Activated CD8-positive, alpha-beta memory T cell treated with anti-CD3 and anti-CD28 coated beads, Interleukin-2, amount 50 U/mL, for 48 hours (primary cell): Measurements from ENCODE around the gene CNTN5.

Source experiments
- DNase-seq: peaks from one replicate; pipeline ENCODE4 v3.0.0-alpha.2; 2020

The CNTN5 gene

DNA sequence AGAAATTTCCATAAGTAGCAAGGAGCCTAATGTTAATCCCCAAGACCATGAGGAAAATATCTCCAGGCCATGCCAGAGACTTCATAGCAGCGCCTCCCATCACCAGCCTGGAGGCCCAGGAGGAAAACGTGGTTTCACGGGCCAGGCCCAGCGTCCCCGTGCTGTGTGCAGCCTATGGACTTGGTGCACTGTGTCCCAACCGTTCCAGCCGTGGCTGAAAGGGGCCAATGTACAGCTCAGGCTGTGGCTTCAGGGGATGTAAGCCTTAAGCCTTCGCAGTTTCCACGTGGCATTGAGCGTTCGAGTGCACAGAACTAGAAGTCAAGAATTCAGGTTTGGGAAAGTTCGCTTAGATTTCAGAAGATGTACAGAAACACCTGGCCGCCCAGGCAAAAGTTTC is 510.7 kb downstream of the CNTN5 start:
- DNase-seq: no peak

DNA sequence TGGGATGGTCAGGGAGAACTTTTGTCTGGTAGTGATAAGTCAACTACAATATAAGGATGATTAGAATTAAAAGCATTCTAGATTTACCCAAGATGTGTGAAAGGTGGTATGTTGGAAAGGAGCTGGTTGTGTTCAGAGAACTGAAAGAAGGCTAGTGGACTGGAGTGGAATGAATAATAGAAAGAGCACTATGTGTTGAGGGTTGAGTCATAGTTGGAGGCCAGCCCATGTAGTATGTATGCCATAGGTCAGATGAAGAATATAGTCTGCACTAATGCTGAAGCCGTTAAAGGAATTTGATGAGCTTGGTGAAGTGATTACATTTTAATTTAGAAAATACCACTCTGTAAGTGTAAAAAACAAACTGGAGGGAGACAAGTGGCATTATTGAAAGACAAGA is 514.1 kb downstream of the CNTN5 start:
- DNase-seq: no peak

DNA sequence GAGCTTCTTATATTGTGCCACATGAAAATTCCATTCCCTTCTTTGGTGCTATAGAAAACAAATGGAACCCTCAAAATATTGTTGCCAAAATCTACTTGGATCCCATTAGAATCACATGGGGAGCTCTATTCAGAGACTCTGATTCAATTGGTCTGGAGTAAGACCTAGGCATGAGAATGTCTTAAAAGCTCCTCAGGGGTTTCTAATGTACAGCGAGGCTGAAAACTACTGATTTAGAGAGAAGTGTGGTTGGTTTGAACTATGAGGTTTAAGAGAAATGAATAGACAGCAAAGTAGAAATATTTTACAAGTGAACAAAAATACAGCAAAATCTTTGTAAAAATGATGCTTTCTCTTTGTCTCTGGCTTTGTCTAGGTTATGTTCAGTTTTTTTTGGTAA is 514.7 kb downstream of the CNTN5 start:
- no peak for DNase-seq

DNA sequence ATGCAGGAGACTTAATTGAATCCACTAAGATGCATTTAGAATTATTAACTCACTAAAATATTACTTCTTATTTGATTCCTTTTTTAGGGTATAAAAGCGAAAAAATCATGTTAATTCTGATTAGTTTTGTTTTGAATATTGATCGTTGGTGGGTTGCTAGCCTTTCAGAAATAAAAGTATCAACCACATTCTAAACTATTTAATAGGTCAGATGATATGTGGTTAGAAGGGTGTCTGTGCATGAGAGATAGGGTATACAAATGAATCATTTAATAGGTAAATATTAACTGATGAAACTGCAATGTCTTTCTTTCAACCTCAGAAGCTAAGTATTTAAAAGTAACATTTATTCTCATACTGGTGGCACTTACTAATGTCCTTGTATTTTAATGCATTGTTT is 515.1 kb downstream of the CNTN5 start:
- DNase-seq: no peak

- no peak for DNase-seq
Measured at GRCh38 chr11:99537681-99538080, 516.9 kb downstream of the CNTN5 start.

DNA sequence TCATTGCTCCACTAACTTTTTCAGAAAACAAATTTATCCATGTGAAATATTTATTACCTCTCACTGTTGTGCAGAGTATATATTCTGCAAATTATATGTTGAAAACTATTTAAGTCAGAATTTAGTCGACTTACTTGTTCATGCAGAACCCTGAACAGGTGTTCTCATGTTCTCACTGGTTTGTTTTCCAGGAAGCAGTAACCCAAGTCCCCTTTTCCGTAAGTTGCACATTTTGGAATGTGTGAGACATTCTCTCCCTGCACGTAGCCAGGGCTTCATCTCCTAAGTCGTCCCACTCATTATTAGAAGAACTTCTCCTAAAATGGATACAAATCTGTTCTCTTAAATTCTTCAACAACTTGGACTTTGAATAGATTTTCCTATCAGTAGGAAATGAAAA is 524.9 kb downstream of the CNTN5 start:
- DNase-seq: no peak

DNA sequence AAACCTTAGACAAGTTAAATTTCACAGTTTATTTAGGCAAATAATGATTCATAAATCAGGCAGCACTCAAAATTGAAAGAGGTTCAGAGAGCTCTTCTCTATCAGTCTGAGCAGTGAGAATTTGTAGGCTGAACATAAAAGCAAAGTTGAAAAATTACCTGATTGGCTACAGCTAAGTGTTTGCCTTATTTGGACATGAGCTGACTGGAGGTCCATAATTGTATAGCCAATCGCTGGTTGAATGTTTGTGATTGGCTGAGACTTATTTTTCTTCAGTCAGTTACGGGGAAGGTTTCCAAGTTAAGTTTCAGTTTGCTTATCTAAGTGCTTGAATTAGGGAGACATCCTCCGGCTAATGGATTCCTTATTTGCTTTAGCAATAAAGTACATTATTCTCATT is 527.5 kb downstream of the CNTN5 start:
- DNase-seq: no peak

DNA sequence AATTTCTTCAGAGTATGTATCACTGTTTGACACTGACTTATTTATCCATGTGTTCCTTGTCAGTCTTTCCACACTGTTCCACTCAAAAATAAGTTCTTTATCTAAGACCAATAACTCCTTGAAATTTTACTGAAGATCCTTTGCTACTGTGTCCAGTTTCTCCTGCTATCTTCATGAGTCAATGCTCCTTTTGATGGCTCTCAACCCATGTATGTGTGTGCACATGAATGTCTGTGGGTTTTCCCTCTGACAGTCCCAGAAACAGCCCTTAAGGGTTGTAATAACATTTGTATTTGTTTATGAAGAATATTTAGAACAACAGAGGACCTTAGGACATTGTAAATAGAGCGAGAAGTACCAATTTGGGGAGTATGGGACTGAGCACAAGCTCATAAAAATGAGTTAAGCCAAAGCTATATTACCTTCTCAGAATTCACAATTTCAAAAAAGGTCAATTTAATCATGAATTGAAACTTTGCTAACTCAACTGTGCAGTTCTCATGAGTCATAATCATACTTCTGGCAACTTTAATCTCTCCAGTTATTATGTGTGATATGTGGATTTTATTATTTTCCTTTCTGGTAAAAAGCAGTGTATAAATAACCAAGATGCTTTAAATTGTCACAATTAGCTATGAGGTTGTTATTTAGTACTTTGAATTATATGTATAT is 533.6 kb downstream of the CNTN5 start:
- no peak for DNase-seq

DNA sequence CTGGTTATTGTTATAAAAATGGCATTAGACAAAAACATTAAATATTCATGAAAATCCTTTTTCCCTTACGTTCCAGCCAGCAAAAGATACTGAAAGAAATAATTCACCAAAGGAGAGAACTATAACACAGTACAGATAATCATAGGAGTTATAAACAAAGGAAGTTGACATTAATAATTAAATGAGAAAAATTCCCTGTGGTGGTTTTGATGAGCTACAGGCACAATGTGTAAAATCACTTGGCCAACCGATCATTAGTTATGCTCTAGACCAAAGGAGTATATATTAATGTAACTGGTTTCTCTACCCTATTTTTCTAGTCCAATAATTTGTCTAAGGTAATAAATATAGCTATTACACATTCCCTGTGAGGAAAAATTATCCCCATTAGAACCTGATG is 534.7 kb downstream of the CNTN5 start:
- DNase-seq: no peak

- no peak for DNase-seq
Measured at GRCh38 chr11:99565333-99565732, 544.6 kb downstream of the CNTN5 start.

- no peak for DNase-seq
Measured at GRCh38 chr11:99567334-99567956, 546.7 kb downstream of the CNTN5 start.

- DNase-seq: no peak
Measured at GRCh38 chr11:99568808-99569207, 548.1 kb downstream of the CNTN5 start.

DNA sequence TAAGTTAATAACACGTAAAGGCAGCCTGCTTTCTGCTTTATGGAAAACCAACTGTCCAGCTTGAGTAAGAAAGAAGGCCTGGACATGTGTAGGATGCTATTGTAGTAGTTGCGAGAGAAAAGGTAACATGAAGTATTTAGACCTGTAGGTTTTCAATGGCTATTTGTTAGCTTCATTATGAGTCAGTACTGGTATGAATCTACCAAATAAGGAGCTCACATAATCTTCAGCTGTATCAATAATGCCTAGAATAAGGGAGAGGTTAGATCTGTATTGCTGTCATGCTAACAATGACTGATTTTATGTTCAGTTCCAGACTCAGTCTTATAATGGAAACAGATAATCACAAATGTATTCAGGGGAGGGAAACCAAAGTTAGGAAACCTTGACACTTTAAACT is 550.3 kb downstream of the CNTN5 start:
- no peak for DNase-seq

DNA sequence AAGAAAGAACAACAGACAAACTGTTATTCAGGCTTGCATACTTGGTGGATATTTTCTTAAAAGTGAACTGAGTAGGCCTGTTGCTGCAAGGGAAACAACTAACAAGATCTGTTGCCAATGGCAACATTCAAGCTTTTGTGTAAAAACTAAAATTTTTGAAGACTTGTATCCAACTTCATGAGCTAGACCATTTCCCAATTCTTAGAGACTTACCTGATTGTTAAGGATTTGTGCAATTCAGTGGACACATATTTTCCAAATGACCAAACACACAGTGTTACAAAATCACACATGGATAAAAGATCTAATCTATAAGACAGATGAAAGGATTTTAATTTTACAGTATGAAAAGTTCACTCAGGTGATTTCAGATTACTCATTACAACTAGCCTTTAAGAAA is 564.1 kb downstream of the CNTN5 start:
- DNase-seq: no peak

- no peak for DNase-seq
Measured at GRCh38 chr11:99585606-99586005, 564.9 kb downstream of the CNTN5 start.

GRCh38 chr11:99589771-99590170 is 569.0 kb downstream of the CNTN5 start:
- DNase-seq: no peak

DNA sequence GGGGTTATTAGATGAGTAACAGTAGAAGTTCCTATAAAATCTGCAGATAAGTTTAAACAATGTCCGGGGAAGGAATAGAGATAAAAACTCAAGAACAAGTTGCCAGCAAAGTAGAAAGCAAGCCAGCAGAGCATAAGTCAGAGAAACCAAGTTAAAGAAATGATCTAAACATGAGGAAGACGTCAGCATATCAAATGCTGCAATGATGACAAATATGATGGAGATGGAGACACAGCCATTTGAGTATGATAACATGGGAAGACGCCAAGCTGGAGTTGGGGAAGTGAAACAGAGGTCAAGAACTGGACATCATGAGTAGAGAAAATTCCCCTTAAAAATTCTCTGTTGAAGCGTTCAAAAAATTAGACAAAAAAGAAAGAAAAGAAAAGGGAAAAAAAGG is 571.5 kb downstream of the CNTN5 start:
- DNase-seq: no peak

- DNase-seq: no peak
Measured at GRCh38 chr11:99593197-99593596, 572.4 kb downstream of the CNTN5 start.

DNA sequence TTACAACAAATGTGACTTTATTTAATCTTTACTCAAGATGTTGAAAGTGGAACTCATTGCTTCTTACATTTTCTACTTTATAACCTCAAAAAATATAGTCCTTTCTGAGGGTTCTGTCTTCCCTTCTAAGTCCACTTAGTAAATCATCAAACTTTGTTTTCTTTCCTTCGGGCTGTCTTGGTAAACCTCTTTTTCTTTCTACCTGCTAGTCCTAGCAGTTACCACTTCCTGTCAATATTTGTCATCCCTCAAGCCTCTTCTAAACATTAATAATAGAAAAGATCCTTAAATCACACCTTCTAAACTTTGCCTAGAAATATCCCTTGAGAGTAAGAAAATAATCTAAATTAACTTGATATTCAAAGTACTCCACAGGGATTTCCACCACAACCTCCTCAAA is 580.4 kb downstream of the CNTN5 start:
- no peak for DNase-seq

GRCh38 chr11:99614352-99614751 is 593.6 kb downstream of the CNTN5 start:
- DNase-seq: no peak

- DNase-seq: no peak
Measured at GRCh38 chr11:99630629-99631028, 609.9 kb downstream of the CNTN5 start.

GRCh38 chr11:99631618-99632017 is 610.9 kb downstream of the CNTN5 start:
- no peak for DNase-seq

DNA sequence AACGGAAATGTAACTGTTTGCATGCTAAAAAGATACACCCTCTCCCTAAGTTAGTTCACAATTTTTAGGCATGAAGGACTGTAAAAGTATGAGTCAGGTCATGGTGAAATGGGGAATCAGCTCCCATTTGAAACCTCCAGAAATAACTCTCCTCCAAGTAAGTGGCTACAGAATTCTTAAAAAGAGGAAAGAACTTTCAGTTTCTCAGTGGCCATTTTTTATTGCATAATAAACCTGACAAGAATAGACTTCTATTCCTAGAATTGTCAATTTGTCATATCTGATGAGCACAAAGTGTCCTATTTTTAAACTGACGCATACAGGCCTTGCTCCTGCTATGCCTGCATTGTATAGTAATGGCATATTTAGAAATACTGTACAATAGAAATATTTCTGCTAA is 612.2 kb downstream of the CNTN5 start:
- no peak for DNase-seq

DNA sequence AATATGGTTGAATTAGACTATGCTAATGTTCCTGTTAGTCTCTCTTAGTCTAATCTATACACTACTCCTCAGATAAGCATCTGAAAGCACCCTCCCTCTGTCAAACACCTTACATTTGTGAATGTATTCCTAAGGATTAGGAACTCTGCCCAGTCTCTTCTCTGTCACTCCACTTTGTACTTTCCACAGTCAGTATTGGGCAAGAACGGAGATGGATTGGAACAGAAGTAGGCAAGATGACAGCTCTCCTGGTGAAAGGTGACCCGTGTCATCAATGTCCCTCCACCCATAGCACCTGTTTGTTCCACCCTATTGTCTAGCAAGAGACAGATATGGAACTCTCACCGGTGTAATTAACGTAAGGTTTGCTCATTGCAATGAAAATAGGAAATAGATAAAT is 613.8 kb downstream of the CNTN5 start:
- no peak for DNase-seq

GRCh38 chr11:99638073-99638553 is 617.4 kb downstream of the CNTN5 start:
- no peak for DNase-seq
